Measurements from ENCODE around the gene COG5.

Gene COG5

DNA sequence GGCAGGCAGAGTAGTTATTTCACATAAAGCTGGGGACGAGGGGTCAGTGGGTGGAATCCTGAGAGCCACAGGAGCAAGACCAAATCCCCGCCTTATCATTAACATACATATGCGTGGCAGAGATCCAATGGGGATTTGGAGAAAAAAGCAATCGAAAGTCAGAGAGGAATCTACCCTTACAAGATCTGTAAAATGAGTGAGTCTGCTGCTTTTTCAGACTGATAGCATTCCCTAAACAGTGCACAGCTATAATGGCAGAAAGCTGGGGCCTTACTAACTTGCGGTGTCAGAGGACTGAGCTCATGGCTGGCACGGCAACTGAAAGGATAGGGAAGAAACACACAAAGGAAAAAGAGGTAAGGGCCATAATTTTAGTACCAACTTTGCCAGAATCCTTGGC is 68.8 kb downstream of the COG5 start:
- no peak for TF ChIP-seq SUZ12 (IDR thresholded peaks at IDR 0.05; ENCODE audit: extremely low read depth, insufficient read depth, insufficient read length)
- H3K9me3 ChIP-seq (ENCODE audit: insufficient read depth, low read length): no peaks in the 10 kb centered on the region
- no peaks in the 10 kb centered on the region for H3K27me3 ChIP-seq (ENCODE audit: insufficient read depth, insufficient read length)
- no peaks in the 10 kb centered on the region for H3K36me3 ChIP-seq (ENCODE audit: insufficient read depth, insufficient read length, low read length)
- DNase-seq (ENCODE audit: low read depth, low spot score): no peak
- no peaks in the 10 kb centered on the region for H3K4me1 ChIP-seq (ENCODE audit: insufficient read depth, insufficient read length)
- H3K4me3 ChIP-seq (ENCODE audit: insufficient read length, low read depth): no peak overlapping the region
- H3K9ac ChIP-seq (ENCODE audit: insufficient read length, low read depth): no peak overlapping the region

DNA sequence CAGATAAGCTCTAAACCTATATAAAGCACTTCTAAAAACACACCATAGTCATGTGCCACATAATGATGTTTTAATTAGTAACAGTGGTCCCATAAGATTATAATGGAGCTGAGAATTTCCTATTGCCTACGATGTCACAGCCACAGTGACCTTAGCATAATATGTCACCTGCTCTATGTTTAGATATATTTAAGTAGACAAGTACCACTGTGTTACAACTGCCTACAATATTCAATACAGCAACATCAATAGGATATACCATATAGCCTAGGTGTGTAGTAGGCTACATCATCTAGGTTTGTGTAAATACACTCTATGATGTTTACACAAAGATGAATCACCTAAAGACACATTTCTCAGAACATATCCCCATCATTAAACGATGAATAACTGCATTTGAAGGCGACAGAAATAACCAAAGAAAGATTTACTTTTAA is 69.4 kb downstream of the COG5 start:
- Histone ChIP-seq H3K27me3 (ENCODE audit: insufficient read depth, insufficient read length) (no peaks in the 10 kb centered on the region), H3K4me1 (ENCODE audit: insufficient read depth, insufficient read length) (no peaks in the 10 kb centered on the region), H3K4me3 (ENCODE audit: insufficient read length, low read depth) (no peak overlapping the region), H3K9ac (ENCODE audit: insufficient read length, low read depth) (no peak overlapping the region), H3K9me3 (ENCODE audit: insufficient read depth, low read length) (no peaks in the 10 kb centered on the region), H3K36me3 (ENCODE audit: insufficient read depth, insufficient read length, low read length) (no peaks in the 10 kb centered on the region)
- TF ChIP-seq SUZ12 (IDR thresholded peaks at IDR 0.05; ENCODE audit: extremely low read depth, insufficient read depth, insufficient read length) (no peak), YY1 (IDR thresholded peaks at IDR 0.05; ENCODE audit: insufficient read depth, insufficient read length) (no peak), ZNF274 (IDR thresholded peaks at IDR 0.05; ENCODE audit: low read depth, low read length) (no peak)
- no peak for DNase-seq (ENCODE audit: low read depth, low spot score)

GRCh38 chr7:107492875-107493274 is 70.8 kb downstream of the COG5 start:
- TF ChIP-seq ZNF274 (IDR thresholded peaks at IDR 0.05; ENCODE audit: low read depth, low read length) (no peak), YY1 (IDR thresholded peaks at IDR 0.05; ENCODE audit: insufficient read depth, insufficient read length) (no peak)
- no peaks in the 10 kb centered on the region for H3K9me3 ChIP-seq (ENCODE audit: insufficient read depth, low read length)
- H3K4me1 ChIP-seq (ENCODE audit: insufficient read depth, insufficient read length): no peaks in the 10 kb centered on the region
- no peak overlapping the region for H3K9ac ChIP-seq (ENCODE audit: insufficient read length, low read depth)
- DNase-seq (ENCODE audit: low read depth, low spot score): no peak
- no peaks in the 10 kb centered on the region for H3K36me3 ChIP-seq (ENCODE audit: insufficient read depth, insufficient read length, low read length)
- no peaks in the 10 kb centered on the region for H3K27me3 ChIP-seq (ENCODE audit: insufficient read depth, insufficient read length)
- H3K4me3 ChIP-seq (ENCODE audit: insufficient read length, low read depth): no peak overlapping the region

GRCh38 chr7:107486041-107486440 is 77.7 kb downstream of the COG5 start:
- DNase-seq (ENCODE audit: low read depth, low spot score): no peak

GRCh38 chr7:107482571-107482970 is 81.1 kb downstream of the COG5 start:
- no peaks in the 10 kb centered on the region for H3K4me1 ChIP-seq (ENCODE audit: insufficient read depth, insufficient read length)
- no peaks in the 10 kb centered on the region for H3K27me3 ChIP-seq (ENCODE audit: insufficient read depth, insufficient read length)
- TF ChIP-seq ZNF274 (IDR thresholded peaks at IDR 0.05; ENCODE audit: low read depth, low read length) (no peak), YY1 (IDR thresholded peaks at IDR 0.05; ENCODE audit: insufficient read depth, insufficient read length) (no peak), SUZ12 (IDR thresholded peaks at IDR 0.05; ENCODE audit: extremely low read depth, insufficient read depth, insufficient read length) (no peak)
- no peaks in the 10 kb centered on the region for H3K36me3 ChIP-seq (ENCODE audit: insufficient read depth, insufficient read length, low read length)
- no peak for DNase-seq (ENCODE audit: low read depth, low spot score)
- no peaks in the 10 kb centered on the region for H3K9me3 ChIP-seq (ENCODE audit: insufficient read depth, low read length)
- H3K9ac ChIP-seq (ENCODE audit: insufficient read length, low read depth): no peak overlapping the region
- H3K4me3 ChIP-seq (ENCODE audit: insufficient read length, low read depth): no peak overlapping the region

More at GRCh38 chr7:107486041-107486440, 77.7 kb downstream of the COG5 start:
- TF ChIP-seq SUZ12 (IDR thresholded peaks at IDR 0.05; ENCODE audit: extremely low read depth, insufficient read depth, insufficient read length): no peak
- TF ChIP-seq ZNF274 (IDR thresholded peaks at IDR 0.05; ENCODE audit: low read depth, low read length): no peak
- no peaks in the 10 kb centered on the region for H3K9me3 ChIP-seq (ENCODE audit: insufficient read depth, low read length)
- no peak overlapping the region for H3K9ac ChIP-seq (ENCODE audit: insufficient read length, low read depth)
- no peaks in the 10 kb centered on the region for H3K4me1 ChIP-seq (ENCODE audit: insufficient read depth, insufficient read length)
- no peak overlapping the region for H3K4me3 ChIP-seq (ENCODE audit: insufficient read length, low read depth)
- H3K36me3 ChIP-seq (ENCODE audit: insufficient read depth, insufficient read length, low read length): no peaks in the 10 kb centered on the region
- H3K27me3 ChIP-seq (ENCODE audit: insufficient read depth, insufficient read length): no peaks in the 10 kb centered on the region

DNA sequence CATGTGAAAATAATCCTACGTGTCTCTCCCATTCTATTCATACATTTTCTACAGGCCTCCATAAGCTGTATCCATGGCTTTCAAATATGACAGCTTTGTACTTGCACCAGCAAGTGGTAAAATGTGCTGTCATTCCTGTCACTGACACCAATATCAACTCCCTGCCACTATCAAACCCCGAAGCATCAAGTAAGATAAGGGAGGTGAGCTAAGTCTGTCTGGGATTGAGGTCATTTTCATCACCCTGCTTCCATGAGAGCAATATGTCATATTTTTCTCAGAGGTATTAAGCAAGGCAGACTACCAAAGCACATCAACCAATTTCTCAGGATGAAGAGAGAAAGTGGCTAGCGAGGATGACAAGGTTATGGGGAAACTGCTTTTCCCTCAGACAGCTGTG is 82.8 kb downstream of the COG5 start:
- Histone ChIP-seq H3K9me3 (ENCODE audit: insufficient read depth, low read length) (no peaks in the 10 kb centered on the region), H3K4me3 (ENCODE audit: insufficient read length, low read depth) (no peak overlapping the region), H3K9ac (ENCODE audit: insufficient read length, low read depth) (no peak overlapping the region), H3K36me3 (ENCODE audit: insufficient read depth, insufficient read length, low read length) (no peaks in the 10 kb centered on the region), H3K4me1 (ENCODE audit: insufficient read depth, insufficient read length) (no peaks in the 10 kb centered on the region), H3K27me3 (ENCODE audit: insufficient read depth, insufficient read length) (no peaks in the 10 kb centered on the region)
- TF ChIP-seq YY1 (IDR thresholded peaks at IDR 0.05; ENCODE audit: insufficient read depth, insufficient read length) (no peak), ZNF274 (IDR thresholded peaks at IDR 0.05; ENCODE audit: low read depth, low read length) (no peak), SUZ12 (IDR thresholded peaks at IDR 0.05; ENCODE audit: extremely low read depth, insufficient read depth, insufficient read length) (no peak)
- DNase-seq (ENCODE audit: low read depth, low spot score): no peak

DNA sequence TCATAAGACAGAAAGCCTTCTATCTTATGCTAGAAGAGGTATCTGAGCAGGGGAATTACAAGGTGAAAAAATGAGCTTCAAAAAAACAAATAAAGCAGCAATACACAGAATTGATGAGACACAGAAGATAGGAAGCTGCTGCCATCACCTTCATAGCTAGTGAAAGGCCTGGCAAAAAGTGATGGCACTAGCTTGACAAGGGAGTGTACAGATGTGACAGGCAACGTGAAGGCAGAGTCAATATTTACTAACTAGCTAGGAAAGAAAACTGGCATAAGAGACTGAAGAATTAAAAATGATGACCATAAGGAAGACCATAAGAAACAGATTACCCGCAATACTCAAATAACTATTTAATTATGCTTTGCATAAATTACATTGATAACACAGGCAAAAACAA is 84.4 kb downstream of the COG5 start:
- Histone ChIP-seq H3K27me3 (ENCODE audit: insufficient read depth, insufficient read length) (no peaks in the 10 kb centered on the region), H3K4me3 (ENCODE audit: insufficient read length, low read depth) (no peak overlapping the region), H3K9me3 (ENCODE audit: insufficient read depth, low read length) (no peaks in the 10 kb centered on the region), H3K4me1 (ENCODE audit: insufficient read depth, insufficient read length) (no peaks in the 10 kb centered on the region), H3K36me3 (ENCODE audit: insufficient read depth, insufficient read length, low read length) (no peaks in the 10 kb centered on the region), H3K9ac (ENCODE audit: insufficient read length, low read depth) (no peak overlapping the region)
- TF ChIP-seq YY1 (IDR thresholded peaks at IDR 0.05; ENCODE audit: insufficient read depth, insufficient read length): no peak
- no peak for TF ChIP-seq ZNF274 (IDR thresholded peaks at IDR 0.05; ENCODE audit: low read depth, low read length)
- no peak for TF ChIP-seq SUZ12 (IDR thresholded peaks at IDR 0.05; ENCODE audit: extremely low read depth, insufficient read depth, insufficient read length)
- no peak for DNase-seq (ENCODE audit: low read depth, low spot score)

- no peak for DNase-seq (ENCODE audit: low read depth, low spot score)
- Histone ChIP-seq H3K4me3 (ENCODE audit: insufficient read length, low read depth) (no peak overlapping the region), H3K4me1 (ENCODE audit: insufficient read depth, insufficient read length) (no peaks in the 10 kb centered on the region), H3K27me3 (ENCODE audit: insufficient read depth, insufficient read length) (no peaks in the 10 kb centered on the region), H3K36me3 (ENCODE audit: insufficient read depth, insufficient read length, low read length) (no peaks in the 10 kb centered on the region), H3K9ac (ENCODE audit: insufficient read length, low read depth) (no peak overlapping the region), H3K9me3 (ENCODE audit: insufficient read depth, low read length) (no peaks in the 10 kb centered on the region)
- no peak for TF ChIP-seq ZNF274 (IDR thresholded peaks at IDR 0.05; ENCODE audit: low read depth, low read length)
- no peak for TF ChIP-seq SUZ12 (IDR thresholded peaks at IDR 0.05; ENCODE audit: extremely low read depth, insufficient read depth, insufficient read length)
- TF ChIP-seq YY1 (IDR thresholded peaks at IDR 0.05; ENCODE audit: insufficient read depth, insufficient read length): no peak
These were observed 89.6 kb downstream of the COG5 start for GRCh38 chr7:107474104-107474521.

All from NT2/D1 (cell line).